Panc1 (cell line): ENCODE results near the gene ENOX1.

Experiments
- CTCF ChIP-seq: fragments of 450-650 bp; IDR thresholded peaks from 2 replicates; pipeline ENCODE4 v1.5.1; 2017; ENCODE audit warnings: mild to moderate bottlenecking
- POLR2AphosphoS5 ChIP-seq: IDR thresholded peaks from 2 replicates; pipeline ENCODE4 v1.6.1; 2012; ENCODE audit warnings: mild to moderate bottlenecking, low read depth, low read length, moderate library complexity
- REST ChIP-seq, 2 experiments: IDR thresholded peaks; 2 replicates each; pipeline ENCODE4 v1.6.1; 2011 to 2012; ENCODE audit warnings: low read depth in 2 of 2, control low read depth in 1 of 2, low read length in 1 of 2, mild to moderate bottlenecking in 1 of 2, moderate library complexity in 1 of 2; ENCODE audit not compliant: insufficient read depth in 1 of 2

GRCh38 chr13:43357564-43357963 lies 429.2 kb downstream of the ENOX1 start:
- TF ChIP-seq CTCF (no peak), POLR2AphosphoS5 (no peak), REST (IDR thresholded peaks at IDR 0.05; ENCODE audit: insufficient read depth in 1 of 2, low read depth in 2 of 2, low read length in 1 of 2) (no peak)
